SK-N-SH (cell line): Measurements from ENCODE around the gene CRAT. TPM values are rescaled to one million over a fixed set of nuclear protein-coding genes. Genes with fewer than 3 reads are reported as not detected.

Experiments
- CTCF ChIA-PET: fragments of 300-600, 350-600 bp; formaldehyde crosslinking; extraction: SDS; loops from one replicate; lab custom pipeline; 2021; lab: Yijun Ruan, JAX
- POLR2A ChIA-PET: fragments of 350-600 bp; sonication (Branson Sonifier 250); formaldehyde crosslinking; extraction: SDS; loops from one replicate; lab custom pipeline; 2020; ENCODE audit warnings: antibody characterized with exemption, inconsistent platforms; lab: Yijun Ruan, JAX
- DNase-seq: peaks from one replicate; pipeline ENCODE4 v3.0.0; 2012
- H2AFZ ChIP-seq: fragments of 200-600 bp; sonication (generic); 2 replicates; pipeline ENCODE4 v1.8.1; 2016; ENCODE audit warnings: antibody characterized with exemption, mild to moderate bottlenecking, low read depth
- H3F3A ChIP-seq: fragments of 200-600 bp; sonication (generic); replicated peaks from 2 replicates; pipeline ENCODE3; 2016; ENCODE audit warnings: antibody characterized with exemption, mild to moderate bottlenecking; ENCODE audit not compliant: insufficient read depth
- H3K27ac ChIP-seq, 2 experiments: fragments of 200-500 bp in 1 of 2; fragments of 200-600 bp in 1 of 2; sonication (Bioruptor generic) in 1 of 2; sonication (generic), shearing (Covaris generic) in 1 of 2; 2 replicates each; pipeline versions ENCODE4 v1.5.1 to v1.6.1; 2014 to 2016; ENCODE audit warnings: low read depth in 2 of 2, inconsistent platforms in 1 of 2, low read length in 1 of 2, mild to moderate bottlenecking in 1 of 2, mixed read lengths in 1 of 2
- H3K27me3 ChIP-seq: fragments of 200-600 bp; sonication (generic), shearing (Covaris generic); 2 replicates; pipeline ENCODE4 v1.6.1; 2016; ENCODE audit warnings: mixed run types; ENCODE audit not compliant: insufficient read depth
- H3K36me3 ChIP-seq, 2 experiments: fragments of 200-500 bp in 1 of 2; fragments of 200-600 bp in 1 of 2; sonication (Bioruptor generic) in 1 of 2; sonication (generic) in 1 of 2; replicated peaks in 1 of 2; 2 replicates each; pipeline versions ENCODE3 to v1.5.1; 2014 to 2016; ENCODE audit warnings: low read length in 1 of 2, mild to moderate bottlenecking in 1 of 2; ENCODE audit not compliant: insufficient read depth in 2 of 2, control insufficient read depth in 1 of 2
- H3K4me1 ChIP-seq, 2 experiments: fragments of 200-500 bp in 1 of 2; fragments of 200-600 bp in 1 of 2; sonication (Bioruptor generic) in 1 of 2; sonication (generic), shearing (Covaris generic) in 1 of 2; 2 replicates each; pipeline versions ENCODE4 v1.5.1 to v1.6.1; 2014 to 2016; ENCODE audit warnings: low read depth in 1 of 2, low read length in 1 of 2, mixed run types in 1 of 2; ENCODE audit not compliant: insufficient read depth in 2 of 2, control insufficient read depth in 1 of 2
- H3K4me2 ChIP-seq: fragments of 200-600 bp; sonication (generic), shearing (Covaris generic); 2 replicates; pipeline ENCODE4 v1.6.1; 2017; ENCODE audit warnings: mixed run types
- H3K4me3 ChIP-seq, 2 experiments: fragments of 200-500 bp in 1 of 2; fragments of 200-600 bp in 1 of 2; sonication (Bioruptor generic) in 1 of 2; sonication (generic), shearing (Covaris generic) in 1 of 2; 2 replicates each; pipeline versions ENCODE4 v1.5.1 to v1.8.1; 2014 to 2016; ENCODE audit warnings: low read depth in 2 of 2, inconsistent platforms in 1 of 2, low read length in 1 of 2, mild to moderate bottlenecking in 1 of 2, mixed read lengths in 1 of 2, moderate library complexity in 1 of 2
- H3K79me2 ChIP-seq: fragments of 200-600 bp; sonication (generic); 2 replicates; pipeline ENCODE4 v1.8.1; 2017; ENCODE audit warnings: mild to moderate bottlenecking; ENCODE audit not compliant: insufficient read depth
- H3K9ac ChIP-seq: fragments of 200-600 bp; sonication (generic); 2 replicates; pipeline ENCODE4 v1.6.1; 2017; ENCODE audit warnings: mixed run types
- H3K9me2 ChIP-seq: fragments of 200-600 bp; sonication (generic); 2 replicates; pipeline ENCODE4 v1.6.1; 2017; ENCODE audit warnings: mixed run types
- H3K9me3 ChIP-seq: fragments of 200-600 bp; sonication (generic); 2 replicates; pipeline ENCODE4 v1.6.1; 2017; ENCODE audit warnings: mixed run types, mild to moderate bottlenecking, moderate library complexity
- H4K20me1 ChIP-seq: fragments of 200-600 bp; sonication (generic); 2 replicates; pipeline ENCODE4 v1.6.1; 2017; ENCODE audit warnings: mild to moderate bottlenecking, mixed run types; ENCODE audit not compliant: insufficient read depth
- ELF1 ChIP-seq: IDR thresholded peaks from 2 replicates; pipeline ENCODE4 v1.4.0; 2012
- FOSL2 ChIP-seq: IDR thresholded peaks from 2 replicates; pipeline ENCODE4 v1.4.0; 2012; ENCODE audit warnings: low read depth, mild to moderate bottlenecking, moderate library complexity, borderline replicate concordance
- FOXJ3 ChIP-seq: sonication (generic); formaldehyde crosslinking; IDR thresholded peaks from 2 replicates; pipeline ENCODE4 v1.5.1; 2020; ENCODE audit warnings: mild to moderate bottlenecking, missing genetic modification reagents
- FOXM1 ChIP-seq: IDR thresholded peaks from 2 replicates; pipeline ENCODE4 v1.4.0; 2012; ENCODE audit warnings: low read depth, mild to moderate bottlenecking
- JUND ChIP-seq: IDR thresholded peaks from 2 replicates; pipeline ENCODE4 v1.4.0; 2012
- POLR2AphosphoS5 ChIP-seq: IDR thresholded peaks from 2 replicates; pipeline ENCODE4 v1.6.1; 2012; ENCODE audit warnings: low read depth, low read length
- RXRA ChIP-seq: IDR thresholded peaks from 2 replicates; pipeline ENCODE4 v1.4.0; 2012; ENCODE audit warnings: low read depth, mild to moderate bottlenecking, borderline replicate concordance
- SIN3A ChIP-seq: IDR thresholded peaks from 2 replicates; pipeline ENCODE4 v1.6.1; 2012; ENCODE audit warnings: low read depth, mild to moderate bottlenecking, low read length, moderate library complexity, borderline replicate concordance
- SMC3 ChIP-seq: IDR thresholded peaks from 2 replicates; pipeline ENCODE4 v1.6.1; 2012; ENCODE audit warnings: low read depth, low read length, improper control_type of control experiment
- USF1 ChIP-seq: IDR thresholded peaks from 2 replicates; pipeline ENCODE4 v1.4.0; 2012; ENCODE audit warnings: low read depth, borderline replicate concordance
- WGBS: methylation state at CpG from one replicate; pipeline ENCODE4 v1.1.6; 2017; ENCODE audit warnings: low lambda C conversion rate; 5-methylcytosine and 5-hydroxymethylcytosine counted together
- polyA plus RNA-seq, 3 experiments: library from polyadenylated mRNA; depleted of rRNA; stranded (reverse); fragments of >200 nt; gene quantifications; 2 replicates each; pipeline ENCODE4 v1.2.3, GENCODE V29; 2012

Gene CRAT
- polyA plus RNA-seq, 1 of the 3 experiments (the other 2 are of a cell fraction), result 44.5 TPM

GRCh38 chr9:129150672-129151211 lies 40.1 kb upstream of the CRAT start:
- no peaks in the 10 kb centered on the region for H3K9me2 ChIP-seq
- no peak overlapping the region for H3K9ac ChIP-seq
- H4K20me1 ChIP-seq, result no peaks in the 10 kb centered on the region
- no peak for DNase-seq
- no peak overlapping the region for H3K27ac ChIP-seq
- peaks cover 15% of the 10 kb centered on the region; the same call in 1 of the 2 replicates for H3K79me2 ChIP-seq
- no peaks in the 10 kb centered on the region for H3F3A ChIP-seq
- no peak overlapping the region for H2AFZ ChIP-seq
- H3K4me1 ChIP-seq, result peaks cover 9% of the 10 kb centered on the region in 2 experiments; a peak in 3 of 4 replicates
- ChIA-PET POLR2A (no interaction called here), CTCF (interaction anchor here (1.0 to 5.4 kb wide), 5 partner anchors 8 to 23 kb away, joined by 3 to 42 read pairs (median 10); no protein-coding TSS in a partner anchor)
- H3K4me2 ChIP-seq, result no peak overlapping the region
- 89% methylated on average over 18 of the region's 18 CpGs for WGBS
- H3K4me3 ChIP-seq, result no peak overlapping the region
- H3K36me3 ChIP-seq, result peaks cover 12 to 23% of the 10 kb centered on the region in 2 experiments
- no peaks in the 10 kb centered on the region for H3K27me3 ChIP-seq
- no peak for TF ChIP-seq SIN3A
- TF ChIP-seq FOXM1, result no peak
- no peak for TF ChIP-seq RXRA
- no peak for TF ChIP-seq USF1
- no peaks in the 10 kb centered on the region for H3K9me3 ChIP-seq

GRCh38 chr9:129150122-129150521 lies 39.5 kb upstream of the CRAT start:
- WGBS, result 94% methylated on average over 10 of the region's 10 CpGs
- POLR2A ChIA-PET, result no interaction called here
- H3K27ac ChIP-seq, result no peak overlapping the region
- no peaks in the 10 kb centered on the region for H3K9me2 ChIP-seq
- no peaks in the 10 kb centered on the region for H3F3A ChIP-seq
- H3K36me3 ChIP-seq, result peaks cover 12 to 23% of the 10 kb centered on the region in 2 experiments
- H3K4me3 ChIP-seq, result no peak overlapping the region
- no peak overlapping the region for H3K9ac ChIP-seq
- peaks cover 20% of the 10 kb centered on the region; the same call in 1 of the 2 replicates for H3K79me2 ChIP-seq
- CTCF ChIA-PET, result interaction anchor here (1.3 to 5.4 kb wide), 4 partner anchors 11 to 24 kb away, joined by 3 to 35 read pairs (median 6); no protein-coding TSS in a partner anchor
- peaks cover 13 to 15% of the 10 kb centered on the region in 2 experiments; a peak in 3 of 4 replicates for H3K4me1 ChIP-seq
- no peaks in the 10 kb centered on the region for H3K9me3 ChIP-seq
- no peak overlapping the region for H3K4me2 ChIP-seq
- no peaks in the 10 kb centered on the region for H3K27me3 ChIP-seq
- H2AFZ ChIP-seq, result no peak overlapping the region
- H4K20me1 ChIP-seq, result no peaks in the 10 kb centered on the region
- no peak for DNase-seq
- TF ChIP-seq FOXJ3 (no peak), USF1 (no peak), JUND (no peak), SMC3 (no peak), ELF1 (no peak), FOSL2 (no peak), POLR2AphosphoS5 (no peak; the same call in 1 of the 2 replicates)
